B cell (primary cell): ENCODE measurements around the gene AKAP11. TPM values are rescaled to one million over a fixed set of nuclear protein-coding genes. Genes with fewer than 3 reads are reported as not detected.
A peak's percentile ranks its signal among the peaks of the same experiment; 100 is the strongest.

Source experiments
- ATAC-seq: fragments of 200-7000 bp; cut with Tn5 transposase; one replicate; pipeline ENCODE4 v1.10.0; 2021; ENCODE audit warnings: low read depth, mild to moderate bottlenecking, moderate number of reproducible peaks, moderate library complexity
- CTCF ChIA-PET: fragments of 350-600 bp; sonication (Branson Sonifier 250); formaldehyde crosslinking; loops from one replicate; lab custom pipeline; 2021; ENCODE audit warnings: antibody characterized with exemption, inconsistent platforms; lab: Charles Lee
- POLR2A ChIA-PET: fragments of 350-600 bp; sonication (Branson Sonifier 250); formaldehyde crosslinking; loops from one replicate; lab custom pipeline; 2021; ENCODE audit warnings: antibody characterized with exemption; lab: Charles Lee
- DNase-seq: peaks from one replicate; pipeline ENCODE4 v3.0.0; 2013
- H2AFZ ChIP-seq: 2 replicates; pipeline ENCODE4 v1.6.1; 2012; ENCODE audit warnings: mild to moderate bottlenecking, low read depth, low read length; ENCODE audit not compliant: insufficient read depth, poor library complexity, severe bottlenecking
- H3K27ac ChIP-seq, 2 donors: 1 replicate in 1 of 2; 2 replicates in 1 of 2; pipeline ENCODE4 v1.5.1; 2012 to 2013; ENCODE audit warnings: low read length in 2 of 2, mild to moderate bottlenecking in 2 of 2, moderate library complexity in 1 of 2
- H3K27me3 ChIP-seq, 4 experiments: fragments of 200-600 bp in 1 of 4; sonication (generic) in 1 of 4; replicated peaks in 1 of 4; 1 replicate in 2 of 4; 2 replicates in 2 of 4; pipeline versions ENCODE4 v1.6.1 to v1.7.0; 2013 to 2016; ENCODE audit warnings: low read length in 3 of 4, mild to moderate bottlenecking in 2 of 4, mixed read lengths in 1 of 4, moderate library complexity in 1 of 4; ENCODE audit not compliant: insufficient read depth in 4 of 4, control insufficient read depth in 3 of 4; ENCODE audit errors: control extremely low read depth in 1 of 4
- H3K36me3 ChIP-seq, 2 experiments: replicated peaks in 1 of 2; 1 replicate in 1 of 2; 2 replicates in 1 of 2; pipeline versions ENCODE4 v1.6.1 to v1.7.1; 2013; ENCODE audit warnings: low read length in 1 of 2; ENCODE audit not compliant: insufficient read depth in 2 of 2, control insufficient read depth in 1 of 2; ENCODE audit errors: control extremely low read depth in 1 of 2, extremely low read depth in 1 of 2
- H3K4me1 ChIP-seq, 2 donors: fragments of 200-600 bp in 1 of 2; sonication (generic) in 1 of 2; 1 replicate in 1 of 2; 2 replicates in 1 of 2; pipeline versions ENCODE4 v1.5.1 to v1.6.1; 2013 to 2017; ENCODE audit warnings: low read length in 2 of 2; ENCODE audit not compliant: control insufficient read depth in 2 of 2, insufficient read depth in 2 of 2
- H3K4me2 ChIP-seq: replicated peaks from 2 replicates; pipeline ENCODE3; 2012; ENCODE audit warnings: mild to moderate bottlenecking, low read depth, low read length; ENCODE audit not compliant: poor library complexity, severe bottlenecking
- H3K4me3 ChIP-seq, 5 experiments: fragments of 200-600 bp in 1 of 5; sonication (generic) in 1 of 5; 1 replicate in 3 of 5; 2 replicates in 2 of 5; pipeline versions ENCODE4 v1.5.1 to v1.7.0; 2011 to 2016; ENCODE audit warnings: low read length in 4 of 5, mild to moderate bottlenecking in 4 of 5, low read depth in 2 of 5, control low read depth in 1 of 5, moderate library complexity in 1 of 5; ENCODE audit not compliant: insufficient read depth in 1 of 5; ENCODE audit errors: control extremely low read depth in 1 of 5, extremely low read depth in 1 of 5
- H3K79me2 ChIP-seq: fragments of 200-600 bp; sonication (generic); one replicate; pipeline ENCODE4 v1.6.0; 2016; ENCODE audit warnings: low read length; ENCODE audit not compliant: control insufficient read depth, insufficient read depth
- H3K9ac ChIP-seq: fragments of 200-600 bp; sonication (generic); 2 replicates; pipeline ENCODE4 v1.6.1; 2017; ENCODE audit warnings: mild to moderate bottlenecking, low read length, moderate library complexity
- H3K9me3 ChIP-seq, 3 donors: one replicate each; pipeline versions ENCODE4 v1.6.1 to v1.7.1; 2013; ENCODE audit warnings: low read length in 2 of 3; ENCODE audit not compliant: control insufficient read depth in 2 of 3, insufficient read depth in 1 of 3; ENCODE audit errors: control extremely low read depth in 1 of 3
- H4K20me1 ChIP-seq: 2 replicates; pipeline ENCODE4 v1.6.0; 2012; ENCODE audit warnings: mild to moderate bottlenecking, low read length; ENCODE audit not compliant: insufficient read depth, control insufficient read depth, poor library complexity, severe bottlenecking
- H3K27ac Mint-ChIP-seq: one replicate; pipeline ENCODE4 v1.8.0; 2021; ENCODE audit warnings: mixed read lengths
- H3K27me3 Mint-ChIP-seq: one replicate; pipeline ENCODE4 v1.8.0; 2021; ENCODE audit warnings: mixed read lengths
- H3K4me1 Mint-ChIP-seq: one replicate; pipeline ENCODE4 v1.8.0; 2021; ENCODE audit warnings: mixed read lengths
- H3K4me3 Mint-ChIP-seq: one replicate; pipeline ENCODE4 v1.8.0; 2021; ENCODE audit warnings: mixed read lengths
- H3K9me3 Mint-ChIP-seq: one replicate; pipeline ENCODE4 v1.8.0; 2022; ENCODE audit warnings: mixed read lengths; ENCODE audit not compliant: insufficient read depth
- EZH2 ChIP-seq: IDR thresholded peaks from 2 replicates; pipeline ENCODE4 v1.6.1; 2012; ENCODE audit warnings: borderline replicate concordance, low read depth, mild to moderate bottlenecking, moderate library complexity, low read length; ENCODE audit not compliant: insufficient read depth, poor library complexity, severe bottlenecking
- WGBS: methylation state at CpG from one replicate; pipeline ENCODE4 v1.1.5; 2013; ENCODE audit warnings: missing lambda C conversion rate; ENCODE audit not compliant: insufficient coverage; 5-methylcytosine and 5-hydroxymethylcytosine counted together
- intact Hi-C: fragments of 100-400 bp; cut with micrococcal nuclease; formaldehyde crosslinking; loops from one replicate; pipeline ENCODE4 v1.10.0; 2022
- polyA plus RNA-seq: library from polyadenylated mRNA; depleted of rRNA; stranded (reverse); fragments of >200 nt; gene quantifications from 2 replicates; pipeline ENCODE4 v1.2.3, GENCODE V29; 2012
- total RNA-seq, 2 donors: library from RNA; stranded (reverse); fragments of 120-200 nt in 1 of 2; gene quantifications; 1 replicate in 1 of 2; 2 replicates in 1 of 2; pipeline versions ENCODE4 v1.2.3 to v1.2.4, GENCODE V29; 2013 to 2022
- TF ChIP-seq, protein P1 (sequence below): fragments of 200-600 bp; IDR thresholded peaks from one replicate; pipeline ENCODE4 v1.8.0; 2022; ENCODE audit warnings: antibody characterized with exemption, mild to moderate bottlenecking

AKAP11 gene
- total and polyA plus RNA-seq, 2 donors (not counting 1 experiment from before 2014, with no cell fraction given) = 10.2 to 42.9 TPM

DNA sequence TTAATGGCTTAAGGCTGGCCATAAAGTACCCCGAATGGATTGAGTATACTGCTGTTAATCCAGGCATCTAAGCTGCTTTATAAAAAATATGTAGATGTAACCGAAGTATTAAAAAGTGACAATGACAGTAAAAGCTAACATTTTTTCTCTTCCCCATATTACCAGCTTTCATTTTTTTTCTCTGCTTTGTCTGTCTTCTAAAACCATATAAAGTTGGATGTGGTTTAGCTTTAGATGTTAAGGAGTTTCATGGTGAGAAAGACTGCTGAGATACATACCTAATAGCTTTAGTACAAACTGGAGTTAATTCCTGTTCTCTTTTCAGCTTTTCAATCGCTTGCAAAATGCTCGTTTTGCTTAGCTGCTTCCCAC, 838 bp downstream of the AKAP11 start:
- no peak for TF ChIP-seq EZH2
- TF ChIP-seq, protein P1, sequence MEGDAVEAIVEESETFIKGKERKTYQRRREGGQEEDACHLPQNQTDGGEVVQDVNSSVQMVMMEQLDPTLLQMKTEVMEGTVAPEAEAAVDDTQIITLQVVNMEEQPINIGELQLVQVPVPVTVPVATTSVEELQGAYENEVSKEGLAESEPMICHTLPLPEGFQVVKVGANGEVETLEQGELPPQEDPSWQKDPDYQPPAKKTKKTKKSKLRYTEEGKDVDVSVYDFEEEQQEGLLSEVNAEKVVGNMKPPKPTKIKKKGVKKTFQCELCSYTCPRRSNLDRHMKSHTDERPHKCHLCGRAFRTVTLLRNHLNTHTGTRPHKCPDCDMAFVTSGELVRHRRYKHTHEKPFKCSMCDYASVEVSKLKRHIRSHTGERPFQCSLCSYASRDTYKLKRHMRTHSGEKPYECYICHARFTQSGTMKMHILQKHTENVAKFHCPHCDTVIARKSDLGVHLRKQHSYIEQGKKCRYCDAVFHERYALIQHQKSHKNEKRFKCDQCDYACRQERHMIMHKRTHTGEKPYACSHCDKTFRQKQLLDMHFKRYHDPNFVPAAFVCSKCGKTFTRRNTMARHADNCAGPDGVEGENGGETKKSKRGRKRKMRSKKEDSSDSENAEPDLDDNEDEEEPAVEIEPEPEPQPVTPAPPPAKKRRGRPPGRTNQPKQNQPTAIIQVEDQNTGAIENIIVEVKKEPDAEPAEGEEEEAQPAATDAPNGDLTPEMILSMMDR = no peak

DNA sequence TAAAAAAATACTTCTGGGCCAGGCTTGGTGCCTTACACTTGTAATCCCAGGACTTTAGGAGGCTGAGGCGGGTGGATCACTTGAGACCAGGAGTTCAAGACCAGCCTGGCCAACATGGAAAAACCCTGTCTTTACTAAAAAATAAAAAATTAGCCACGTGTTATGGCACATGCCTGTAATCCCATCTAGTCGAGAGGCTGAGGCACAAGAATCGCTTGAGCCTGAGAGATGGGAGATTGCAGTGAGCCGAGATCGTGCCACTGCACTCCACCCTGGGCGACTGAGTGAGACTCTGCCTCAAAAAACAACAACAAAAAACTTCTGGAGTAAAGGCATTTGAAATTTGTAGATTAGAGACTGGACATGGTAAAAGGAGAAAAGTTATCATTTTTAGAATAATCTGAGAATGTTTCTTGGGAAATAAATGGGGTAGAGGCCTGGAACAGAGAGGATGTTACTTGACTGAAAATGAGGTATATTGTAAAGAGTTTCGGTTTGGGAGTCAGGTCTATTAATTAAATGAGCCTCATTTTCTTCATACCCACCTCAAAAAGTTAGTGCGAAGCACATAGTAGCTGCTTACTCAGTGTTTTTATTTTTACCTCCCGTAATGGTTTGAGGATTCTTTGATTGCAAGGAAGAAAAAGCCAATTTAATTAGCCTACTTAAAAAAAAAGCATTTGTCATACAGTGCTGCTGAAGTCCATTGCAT, 2.6 kb downstream of the AKAP11 start:
- WGBS = 93% methylated on average over 4 of the region's 10 CpGs
- H3K4me2 ChIP-seq = peak overlapping the region; percentile 72

More for the DNA sequence above, 838 bp downstream of the AKAP11 start:
- Histone ChIP-seq H3K9me3 (peaks cover 0 to 5% (median 0%) of the 10 kb centered on the region in 3 donors), H2AFZ (peak overlapping the region; percentile 81), H3K36me3 (no peaks in the 10 kb centered on the region), H3K79me2 (peaks cover 44% of the 10 kb centered on the region), H3K4me3 (peak overlapping the region; percentile 59 to 78 (median 72)), H3K27ac (peak overlapping the region; percentile 81 to 88), H3K9ac (peak overlapping the region; percentile 84), H3K27me3 (no peaks in the 10 kb centered on the region), H3K4me2 (peak overlapping the region; percentile 72), H4K20me1 (no peaks in the 10 kb centered on the region), H3K4me1 (peaks cover 48 to 53% of the 10 kb centered on the region in 2 donors)
- ChIA-PET CTCF (interaction anchor here (0.6 to 1.8 kb wide), 3 partner anchors 54 to 105 kb away, joined by 3 to 4 read pairs (median 3); no protein-coding TSS in a partner anchor), POLR2A (no interaction called here)
- no peak for DNase-seq
- Mint-ChIP-seq H3K4me3 (peak overlapping the region; percentile 97), H3K9me3 (peaks cover 2% of the 10 kb centered on the region), H3K27me3 (no peaks in the 10 kb centered on the region), H3K27ac (peak overlapping the region; percentile 98), H3K4me1 (peaks cover 54% of the 10 kb centered on the region)
- no CpG with 5 or more reads among the region's 4 CpGs for WGBS
- ATAC-seq = no peak
- intact Hi-C loops = loop anchor here (5.0 to 10.0 kb wide), 7 partner anchors 230 to 2002 kb away; partner anchors contain the start of genes CCDC122, FOXO1, KBTBD6 and LACC1

More for the DNA sequence above, 2.6 kb downstream of the AKAP11 start:
- ChIA-PET CTCF (no interaction called here), POLR2A (no interaction called here)
- peak overlapping the region; percentile 56 to 88 for H3K27ac ChIP-seq
- DNase-seq = no peak
- Mint-ChIP-seq H3K4me3 (peak overlapping the region; percentile 70), H3K27ac (peak overlapping the region; percentile 92), H3K4me1 (peaks cover 61% of the 10 kb centered on the region), H3K9me3 (peaks cover 2% of the 10 kb centered on the region), H3K27me3 (no peaks in the 10 kb centered on the region)
- H4K20me1 ChIP-seq = no peaks in the 10 kb centered on the region
- no peak overlapping the region for H2AFZ ChIP-seq
- H3K9ac ChIP-seq = peak overlapping the region; percentile 39
- intact Hi-C loops = loop anchor here (1.0 to 10.0 kb wide), 8 partner anchors 103 to 2000 kb away; partner anchors contain the start of genes CCDC122, FOXO1, KBTBD6 and LACC1
- H3K4me3 ChIP-seq = peak overlapping the region in 2 of 5 experiments; percentile 12 to 23
- no peaks in the 10 kb centered on the region for H3K36me3 ChIP-seq
- no peaks in the 10 kb centered on the region for H3K27me3 ChIP-seq
- peaks cover 0 to 5% (median 0%) of the 10 kb centered on the region in 3 donors for H3K9me3 ChIP-seq
- TF ChIP-seq EZH2 = no peak
- TF ChIP-seq, protein P1 = no peak
- peaks cover 61 to 63% of the 10 kb centered on the region in 2 donors for H3K4me1 ChIP-seq
- peaks cover 61% of the 10 kb centered on the region for H3K79me2 ChIP-seq
- ATAC-seq = no peak
